ENCODE measurements around the gene ORMDL1. TPM values are rescaled to one million over a fixed set of nuclear protein-coding genes. Genes with fewer than 3 reads are reported as not detected.
"Not testable (repeated sequence)": the region's sequence is repeated elsewhere in the genome, so short reads cannot be mapped to it uniquely, and the experiment has no call there.

The ORMDL1 gene
- total RNA-seq, 2 experiments from 2014 or later, result 65.6 to 81.1 TPM

DNA sequence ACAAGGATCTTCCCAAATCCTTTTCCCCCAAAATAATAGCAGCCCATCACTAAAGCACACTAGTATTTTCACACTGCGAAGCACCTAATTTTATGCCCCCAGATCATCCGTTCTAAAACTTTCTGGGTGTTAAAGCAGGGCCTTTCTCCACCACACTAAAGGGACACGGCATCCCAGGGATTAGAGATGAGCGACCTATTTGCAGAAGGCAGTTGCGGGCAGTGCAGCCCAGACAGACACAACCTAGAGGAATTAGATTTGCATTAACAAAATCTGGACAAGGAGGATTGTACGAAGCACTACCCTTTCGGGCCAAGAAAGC is 21.9 kb downstream of the ORMDL1 start:
- H3K36me3 Mint-ChIP-seq (ENCODE audit: low read depth), result peaks cover 16% of the 10 kb centered on the region
- H3K4me1 Mint-ChIP-seq, result peaks cover 18% of the 10 kb centered on the region
- DNase-seq, result no peak
- H3K4me3 Mint-ChIP-seq, result peak overlapping the region; percentile 90
- H3K27ac Mint-ChIP-seq, result peak overlapping the region; percentile 98
- no peaks in the 10 kb centered on the region for H3K27me3 Mint-ChIP-seq
- H3K9me3 Mint-ChIP-seq, result no peaks in the 10 kb centered on the region
- POLR2A ChIA-PET, result interaction anchor here (0.6 kb wide), 1 partner anchor 14 kb away, joined by 3 read pairs; no protein-coding TSS in a partner anchor
- CTCF ChIA-PET, result interaction anchor here (0.7 to 3.9 kb wide), 20 partner anchors 9 to 557 kb away, joined by 3 to 37 read pairs (median 5); partner anchors contain the start of genes ANKAR, ASNSD1, ORMDL1 and PMS1

DNA sequence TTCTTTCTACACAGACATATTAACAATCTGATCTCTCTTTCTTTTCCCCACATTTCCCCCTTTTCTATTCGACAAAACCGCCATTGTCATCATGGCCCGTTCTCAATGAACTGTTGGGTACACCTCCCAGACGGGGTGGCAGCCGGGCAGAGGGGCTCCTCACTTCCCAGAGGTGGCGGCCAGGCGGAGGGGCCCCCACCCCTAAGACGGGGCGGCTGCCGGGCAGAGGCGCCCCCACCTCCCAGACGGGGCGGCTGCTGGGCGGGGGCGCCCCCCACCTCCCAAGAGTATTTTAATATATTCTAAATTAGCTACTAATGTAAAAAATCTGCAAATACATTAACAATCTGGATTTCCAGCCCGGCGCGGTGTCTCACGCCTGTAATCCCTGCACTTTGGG is 24.0 kb downstream of the ORMDL1 start:
- H3K36me3 Mint-ChIP-seq (ENCODE audit: low read depth); H3K9me3 Mint-ChIP-seq; POLR2A ChIA-PET; DNase-seq; H3K27ac Mint-ChIP-seq; H3K27me3 Mint-ChIP-seq; CTCF ChIA-PET; H3K4me3 Mint-ChIP-seq: not testable (repeated sequence)
- peaks cover 18% of the 10 kb centered on the region for H3K4me1 Mint-ChIP-seq

DNA sequence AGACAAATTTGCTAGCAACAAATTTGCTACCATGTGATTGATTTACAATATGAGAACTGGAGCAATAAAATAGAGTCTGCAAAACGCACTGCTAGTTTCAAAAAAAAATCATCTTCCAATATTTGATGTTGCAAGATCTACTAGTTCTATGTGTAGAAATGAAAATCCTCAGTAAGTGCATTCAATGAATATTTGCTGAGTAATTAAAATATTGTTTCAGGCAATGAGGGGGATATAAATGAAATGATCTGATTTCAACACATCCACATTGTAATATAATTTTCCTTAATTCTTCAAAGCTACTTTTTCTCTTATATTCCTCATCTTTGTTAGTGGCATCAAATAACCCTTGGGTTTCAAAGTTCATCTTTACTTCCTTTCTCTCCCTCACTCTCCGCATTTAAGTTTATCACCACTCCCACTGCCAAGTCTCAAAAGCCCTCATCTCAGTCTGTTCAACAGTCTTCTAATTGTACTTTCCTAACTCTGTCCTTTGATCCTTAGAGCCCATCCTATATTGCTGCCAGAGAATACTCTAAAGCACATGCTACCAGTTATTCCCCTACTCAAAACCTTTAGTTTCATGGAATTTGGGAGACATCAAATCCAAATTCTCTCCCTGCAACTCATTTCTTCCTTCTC is 27.7 kb downstream of the ORMDL1 start:
- POLR2A ChIA-PET, result no interaction called here
- no peak for DNase-seq
- H3K27me3 Mint-ChIP-seq, result no peaks in the 10 kb centered on the region
- CTCF ChIA-PET, result no interaction called here
- H3K9me3 Mint-ChIP-seq, result no peaks in the 10 kb centered on the region
- peaks cover 12% of the 10 kb centered on the region for H3K36me3 Mint-ChIP-seq (ENCODE audit: low read depth)
- H3K4me3 Mint-ChIP-seq, result no peak overlapping the region
- H3K27ac Mint-ChIP-seq, result no peak overlapping the region
- peaks cover 2% of the 10 kb centered on the region for H3K4me1 Mint-ChIP-seq

DNA sequence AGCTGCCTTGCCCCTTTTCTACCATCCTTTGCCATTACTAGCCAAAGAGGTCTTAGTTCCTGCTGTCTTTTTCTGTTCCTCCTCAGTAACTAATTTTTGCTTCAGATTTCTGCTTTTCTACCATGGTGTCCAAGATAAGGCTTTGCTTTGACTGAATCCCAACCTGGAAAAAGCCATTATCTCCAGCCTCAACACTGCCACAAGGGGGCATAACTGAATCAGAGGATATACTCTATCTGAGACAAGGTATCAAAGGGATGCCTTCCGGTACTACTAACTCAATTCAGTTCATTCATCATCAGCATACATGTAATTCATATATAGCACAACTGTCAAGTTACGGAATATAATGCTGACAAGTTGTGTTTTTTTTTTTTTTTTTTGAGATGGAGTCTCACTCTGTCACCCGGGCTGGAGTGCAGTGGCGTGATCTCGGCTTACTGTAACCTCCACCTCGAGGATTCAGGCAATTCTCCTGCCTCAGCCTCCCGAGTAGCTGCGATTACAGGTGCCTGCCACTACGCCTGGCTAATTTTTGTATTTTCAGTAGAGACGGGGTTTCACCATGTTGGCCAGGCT is 33.0 kb downstream of the ORMDL1 start:
- ChIA-PET POLR2A (no interaction called here), CTCF (interaction anchor here (1.0 to 1.7 kb wide), 4 partner anchors 10 to 12 kb away, joined by 3 to 7 read pairs (median 6); partner anchors contain the start of gene OSGEPL1)
- H3K4me3 Mint-ChIP-seq, result no peak overlapping the region
- peaks cover 6% of the 10 kb centered on the region for H3K36me3 Mint-ChIP-seq (ENCODE audit: low read depth)
- H3K4me1 Mint-ChIP-seq, result peaks cover 2% of the 10 kb centered on the region
- no peaks in the 10 kb centered on the region for H3K9me3 Mint-ChIP-seq
- peak overlapping the region; percentile 55 for H3K27ac Mint-ChIP-seq
- H3K27me3 Mint-ChIP-seq, result no peaks in the 10 kb centered on the region
- DNase-seq, result peak; percentile 57

DNA sequence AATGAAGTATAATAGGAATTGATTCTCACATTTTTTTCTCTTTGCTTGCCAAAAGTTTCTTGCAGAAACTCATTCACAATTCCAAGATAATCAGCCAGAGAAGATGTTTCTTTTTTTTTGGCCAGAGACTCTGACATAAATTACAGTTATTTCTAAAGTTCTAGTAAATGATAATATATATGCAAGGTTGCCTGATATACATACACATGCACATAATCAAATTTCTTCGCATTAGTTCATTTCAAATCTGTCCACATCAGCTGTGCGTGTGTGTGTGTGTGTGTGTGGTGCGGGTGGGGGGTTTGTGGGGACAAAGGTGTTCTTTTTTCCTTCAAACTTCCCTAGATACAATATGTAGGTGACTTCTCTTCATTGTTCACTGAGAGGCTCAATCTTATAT is 54.7 kb downstream of the ORMDL1 start:
- ChIA-PET POLR2A (no interaction called here), CTCF (no interaction called here)
- H3K4me3 Mint-ChIP-seq, result no peak overlapping the region
- H3K27ac Mint-ChIP-seq, result no peak overlapping the region
- no peaks in the 10 kb centered on the region for H3K4me1 Mint-ChIP-seq
- no peak for DNase-seq
- no peaks in the 10 kb centered on the region for H3K27me3 Mint-ChIP-seq
- no peaks in the 10 kb centered on the region for H3K9me3 Mint-ChIP-seq
- no peaks in the 10 kb centered on the region for H3K36me3 Mint-ChIP-seq (ENCODE audit: low read depth)

DNA sequence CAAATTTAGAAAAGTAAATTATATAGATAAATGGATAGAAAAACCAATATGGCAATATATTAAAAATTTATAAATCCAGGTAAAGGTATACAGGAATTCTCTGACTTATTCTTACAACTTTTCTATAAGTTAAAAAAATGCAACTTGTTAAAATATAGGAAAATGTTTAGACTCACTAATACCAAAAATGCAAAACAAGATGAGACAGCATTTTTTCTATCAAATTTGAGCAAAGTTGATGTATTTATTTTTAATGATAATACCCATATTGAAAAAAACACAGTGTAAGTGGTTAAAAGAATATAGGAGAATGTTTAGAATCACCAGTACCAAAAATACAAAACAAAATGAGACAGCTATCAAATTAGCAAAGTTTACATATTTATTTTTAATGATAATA is 57.3 kb downstream of the ORMDL1 start:
- Mint-ChIP-seq H3K4me1 (no peaks in the 10 kb centered on the region), H3K27ac (no peak overlapping the region), H3K9me3 (no peaks in the 10 kb centered on the region), H3K36me3 (ENCODE audit: low read depth) (no peaks in the 10 kb centered on the region), H3K4me3 (no peak overlapping the region), H3K27me3 (no peaks in the 10 kb centered on the region)
- ChIA-PET POLR2A (no interaction called here), CTCF (interaction anchor here (0.6 to 0.9 kb wide), 3 partner anchors 47 to 758 kb away, joined by 3 read pairs; no protein-coding TSS in a partner anchor)
- DNase-seq, result no peak

DNA sequence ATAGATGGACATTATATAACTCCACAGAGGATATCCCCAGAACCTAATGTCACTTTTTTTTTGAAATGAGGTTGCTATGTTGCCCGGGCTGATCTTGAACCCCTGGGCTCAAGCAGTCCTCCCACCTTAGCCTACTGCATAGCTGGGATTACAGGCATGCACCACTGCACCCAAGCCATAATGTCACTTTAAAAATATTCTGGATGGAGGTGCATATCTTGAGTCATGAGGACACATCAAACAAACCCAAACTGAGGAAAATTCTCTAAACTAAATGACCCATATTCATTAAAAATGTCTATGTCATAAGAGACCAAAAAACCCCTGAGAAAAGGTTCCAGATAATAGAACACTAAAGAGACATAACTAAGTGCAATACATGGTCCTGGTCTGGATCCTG is 57.9 kb downstream of the ORMDL1 start:
- Mint-ChIP-seq H3K27me3 (no peaks in the 10 kb centered on the region), H3K36me3 (ENCODE audit: low read depth) (no peaks in the 10 kb centered on the region), H3K4me3 (no peak overlapping the region), H3K27ac (no peak overlapping the region), H3K9me3 (no peaks in the 10 kb centered on the region), H3K4me1 (no peaks in the 10 kb centered on the region)
- ChIA-PET CTCF (no interaction called here), POLR2A (no interaction called here)
- DNase-seq, result no peak

DNA sequence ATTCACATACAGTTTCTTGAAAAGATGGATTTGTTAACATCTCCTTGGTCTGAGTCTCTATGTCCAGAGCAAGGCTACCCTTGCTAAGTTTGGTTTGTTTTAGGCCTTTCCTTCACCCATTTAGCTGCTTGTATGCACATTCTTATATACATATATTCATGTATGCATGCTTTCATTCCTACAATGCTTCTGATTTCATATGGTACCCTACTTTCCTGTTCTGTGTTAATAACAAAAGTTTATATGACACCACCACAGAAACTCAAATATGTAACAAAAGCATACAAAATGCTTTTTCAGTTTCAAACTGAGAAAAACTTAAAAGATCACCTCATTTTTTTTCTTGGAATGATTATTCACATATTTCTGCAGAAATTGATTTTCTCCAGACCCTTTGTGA is 60.9 kb downstream of the ORMDL1 start:
- Mint-ChIP-seq H3K27me3 (no peaks in the 10 kb centered on the region), H3K9me3 (no peaks in the 10 kb centered on the region), H3K27ac (no peak overlapping the region), H3K4me1 (no peaks in the 10 kb centered on the region), H3K4me3 (no peak overlapping the region), H3K36me3 (ENCODE audit: low read depth) (no peaks in the 10 kb centered on the region)
- DNase-seq, result no peak
- POLR2A ChIA-PET, result no interaction called here
- CTCF ChIA-PET, result interaction anchor here (1.1 kb wide), 1 partner anchor 21 kb away, joined by 3 read pairs; no protein-coding TSS in a partner anchor

Other genes with a start within 250 kb of the ORMDL1 start
- 1 to 10 TPM; 2.6 to 3.2 TPM for gene SLC40A1, start 203.6 kb downstream of the ORMDL1 start, total RNA-seq
- gene ASNSD1, start 122.9 kb downstream of the ORMDL1 start, total RNA-seq, result 10 to 100 TPM; 34.8 to 40.3 TPM
- gene ANKAR, start 109.7 kb downstream of the ORMDL1 start, total RNA-seq, result 1 to 10 TPM; 4.0 to 4.8 TPM
- 1 to 10 TPM; 7.7 to 7.8 TPM for gene OSGEPL1, start 21.5 kb downstream of the ORMDL1 start, total RNA-seq
- gene PMS1, start 111 bp upstream of the ORMDL1 start, total RNA-seq, result 10 to 100 TPM; 26.7 to 35.0 TPM

Data from activated CD4-positive, alpha-beta T cell treated with anti-CD3 and anti-CD28 coated beads, Interleukin-2, amount 10 ng/mL, durations not matched to agents 7 days and 5 days (primary cell).